Gastrocnemius medialis (tissue), 4 donors: Measurements from ENCODE around the gene ZNRF4. TPM values are rescaled to one million over a fixed set of nuclear protein-coding genes. Genes with fewer than 3 reads are reported as not detected.

ENCODE experiments used
- ATAC-seq, 2 donors: fragments of 150-250 bp; one replicate each; pipeline ENCODE4 v1.9.1; 2016
- DNase-seq, 2 donors: peaks; one replicate each; pipeline ENCODE4 v3.0.0-alpha.2; 2019
- H3K27ac ChIP-seq, 4 donors: fragments of 200-600 bp; sonication (generic); 1 replicate in 1 of 4; 2 replicates in 3 of 4; pipeline ENCODE4 v1.5.1; 2016 to 2018; ENCODE audit warnings: mild to moderate bottlenecking in 2 of 4, moderate library complexity in 1 of 4
- H3K27me3 ChIP-seq, 3 donors: fragments of 200-600 bp; sonication (generic) in 2 of 3; 1 replicate in 1 of 3; 2 replicates in 2 of 3; pipeline versions ENCODE4 v1.5.1 to v1.6.0; 2016 to 2019; ENCODE audit warnings: mild to moderate bottlenecking in 1 of 3, moderate library complexity in 1 of 3
- H3K36me3 ChIP-seq, 2 donors: fragments of 200-600 bp; sonication (generic) in 1 of 2; one replicate each; pipeline ENCODE4 v1.5.1; 2017 to 2018
- H3K4me1 ChIP-seq, 2 donors: fragments of 200-600 bp; sonication (generic) in 1 of 2; one replicate each; pipeline ENCODE4 v1.5.1; 2016 to 2017; ENCODE audit warnings: mild to moderate bottlenecking in 2 of 2
- H3K4me3 ChIP-seq, 4 donors: fragments of 200-600 bp; sonication (generic) in 3 of 4; 1 replicate in 1 of 4; 2 replicates in 3 of 4; pipeline ENCODE4 v1.5.1; 2016 to 2019; ENCODE audit warnings: mild to moderate bottlenecking in 2 of 4
- H3K9me3 ChIP-seq, 3 donors: fragments of 200-600 bp; sonication (generic) in 2 of 3; 1 replicate in 1 of 3; 2 replicates in 2 of 3; pipeline ENCODE4 v1.5.1; 2016 to 2019
- CTCF ChIP-seq, 5 experiments: fragments of 450-650 bp in 3 of 5; fragments of 200-600 bp in 2 of 5; sonication (generic) in 2 of 5; IDR thresholded peaks in 4 of 5; conservative IDR thresholded peaks in 1 of 5; 1 replicate in 4 of 5; 2 replicates in 1 of 5; pipeline ENCODE4 v1.5.1; 2016 to 2019; ENCODE audit warnings: antibody characterized with exemption in 5 of 5, mild to moderate bottlenecking in 3 of 5, moderate library complexity in 3 of 5
- POLR2A ChIP-seq, 2 donors: fragments of 450-650 bp; IDR thresholded peaks; one replicate each; pipeline ENCODE4 v1.6.1; 2017; ENCODE audit warnings: antibody characterized with exemption in 2 of 2, mild to moderate bottlenecking in 2 of 2, moderate library complexity in 2 of 2
- in situ Hi-C, 4 donors: fragments of 200-750 bp; cut with MboI; loops; one replicate each; pipeline versions ENCODE4 v1.15.0 to v1.8.0; 2017; ENCODE audit warnings: low sequenced_read_pairs in 4 of 4
- intact Hi-C: fragments of 100-400 bp; cut with DNase I; formaldehyde crosslinking; loops from one replicate; pipeline ENCODE4 v1.15.1; 2023; ENCODE audit warnings: low total_unique reads
- total RNA-seq, 4 donors: library from RNA; depleted of rRNA; stranded (reverse); fragments of >200 nt; gene quantifications; one replicate each; pipeline versions ENCODE4 v1.1.0 to v1.2.3, GENCODE V29; 2016

The ZNRF4 gene
- total RNA-seq, 4 donors from 2014 or later: not detected

DNA sequence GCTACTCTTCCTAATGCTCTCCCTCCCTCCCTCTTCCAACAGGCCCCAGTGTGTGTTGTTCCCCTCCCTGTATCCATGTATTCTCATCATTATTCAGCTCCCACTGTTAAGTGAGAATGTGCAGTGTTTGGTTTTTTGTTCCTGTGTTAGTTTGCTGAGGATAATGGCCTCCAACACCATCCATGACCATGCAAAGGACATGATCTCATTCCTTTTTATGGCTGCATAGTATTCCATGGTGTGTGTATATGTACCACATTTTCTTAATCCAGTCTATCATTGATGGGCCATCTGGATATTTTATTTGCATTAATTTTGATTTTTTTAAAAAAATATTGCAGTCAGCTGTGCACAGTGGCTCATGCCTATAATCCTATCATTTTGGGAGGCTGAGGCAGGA, 15.8 kb upstream of the ZNRF4 start:
- intact Hi-C loops: no loop called here
- Histone ChIP-seq H3K27me3 (peaks cover 9 to 27% (median 18%) of the 10 kb centered on the region in 3 donors), H3K9me3 (no peaks in the 10 kb centered on the region), H3K4me3 (no peak overlapping the region), H3K36me3 (no peaks in the 10 kb centered on the region), H3K4me1 (no peaks in the 10 kb centered on the region), H3K27ac (no peak overlapping the region)
- ATAC-seq: no peak
- in situ Hi-C loops: no loop called here
- DNase-seq: no peak
- no peak for TF ChIP-seq CTCF (IDR thresholded peaks at IDR 0.05 in 4 of 5, conservative IDR thresholded peaks at IDR 0.05 in 1 of 5)
- TF ChIP-seq POLR2A (IDR thresholded peaks at IDR 0.05): no peak

DNA sequence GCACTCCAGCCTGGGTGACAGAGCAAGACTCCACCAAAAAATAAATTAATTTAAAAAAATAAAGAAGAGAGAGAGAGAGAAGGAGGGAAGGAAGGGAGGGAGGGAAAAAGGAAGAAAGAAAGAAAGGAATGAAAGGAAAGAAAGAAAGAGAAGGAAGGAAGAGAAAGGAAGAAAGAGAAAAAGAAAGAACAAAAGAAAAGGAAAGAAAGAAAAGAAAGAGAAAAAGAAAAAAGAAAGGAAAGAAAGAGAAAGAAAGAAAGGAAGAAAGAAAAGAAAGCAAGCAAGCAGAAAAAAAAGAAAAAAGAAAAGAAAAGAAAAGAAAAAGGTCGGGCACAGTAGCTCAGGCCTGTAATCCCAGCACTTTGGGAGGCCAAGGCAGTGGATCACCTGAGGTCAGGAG, 14.9 kb upstream of the ZNRF4 start:
- in situ Hi-C loops: no loop called here
- DNase-seq (no peak), ATAC-seq (no peak)
- Histone ChIP-seq H3K4me3 (no peak overlapping the region), H3K9me3 (no peaks in the 10 kb centered on the region), H3K27me3 (peaks cover 9 to 31% (median 13%) of the 10 kb centered on the region in 3 donors), H3K36me3 (no peaks in the 10 kb centered on the region), H3K27ac (no peak overlapping the region), H3K4me1 (no peaks in the 10 kb centered on the region)
- no peak for TF ChIP-seq POLR2A (IDR thresholded peaks at IDR 0.05)
- no peak for TF ChIP-seq CTCF (IDR thresholded peaks at IDR 0.05 in 4 of 5, conservative IDR thresholded peaks at IDR 0.05 in 1 of 5)
- intact Hi-C loops: no loop called here

- intact Hi-C loops (no loop called here), in situ Hi-C loops (no loop called here)
- H3K36me3 ChIP-seq: no peaks in the 10 kb centered on the region
- peaks cover 0 to 15% (median 3%) of the 10 kb centered on the region in 3 donors for H3K27me3 ChIP-seq
- ATAC-seq (no peak), DNase-seq (no peak)
- H3K4me1 ChIP-seq: no peaks in the 10 kb centered on the region
- H3K4me3 ChIP-seq: no peak overlapping the region
- no peak overlapping the region for H3K27ac ChIP-seq
- TF ChIP-seq POLR2A (IDR thresholded peaks at IDR 0.05) (no peak), CTCF (IDR thresholded peaks at IDR 0.05 in 4 of 5, conservative IDR thresholded peaks at IDR 0.05 in 1 of 5) (no peak)
- H3K9me3 ChIP-seq: no peaks in the 10 kb centered on the region
Measured at GRCh38 chr19:5443723-5444122, 11.5 kb upstream of the ZNRF4 start.

DNA sequence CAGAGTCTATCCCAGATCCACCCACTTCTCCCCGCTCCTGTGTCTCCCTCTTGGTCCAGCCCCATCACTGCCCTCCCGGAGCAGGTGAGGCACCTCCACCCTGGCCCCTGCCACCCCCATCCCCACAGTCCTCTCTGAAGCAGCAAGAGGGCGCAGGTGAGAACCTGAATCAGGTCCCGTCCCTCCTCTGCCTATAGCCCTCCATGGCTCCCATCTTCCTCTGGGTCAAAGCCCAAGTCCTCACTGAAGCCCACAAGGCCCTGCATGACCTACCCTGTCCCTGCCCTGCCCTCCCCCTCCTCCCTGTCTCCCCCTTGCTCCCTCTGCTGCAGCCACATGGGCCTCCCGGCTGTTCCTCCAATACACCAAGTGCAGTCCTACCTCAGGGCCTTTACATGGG, 10.8 kb upstream of the ZNRF4 start:
- DNase-seq: no peak
- H3K4me1 ChIP-seq: no peaks in the 10 kb centered on the region
- H3K4me3 ChIP-seq: no peak overlapping the region
- in situ Hi-C loops (no loop called here), intact Hi-C loops (no loop called here)
- ATAC-seq: no peak
- TF ChIP-seq CTCF (IDR thresholded peaks at IDR 0.05 in 4 of 5, conservative IDR thresholded peaks at IDR 0.05 in 1 of 5): no peak
- TF ChIP-seq POLR2A (IDR thresholded peaks at IDR 0.05): no peak
- no peaks in the 10 kb centered on the region for H3K36me3 ChIP-seq
- H3K9me3 ChIP-seq: no peaks in the 10 kb centered on the region
- no peak overlapping the region for H3K27ac ChIP-seq
- peaks cover 0 to 17% (median 9%) of the 10 kb centered on the region in 3 donors for H3K27me3 ChIP-seq

DNA sequence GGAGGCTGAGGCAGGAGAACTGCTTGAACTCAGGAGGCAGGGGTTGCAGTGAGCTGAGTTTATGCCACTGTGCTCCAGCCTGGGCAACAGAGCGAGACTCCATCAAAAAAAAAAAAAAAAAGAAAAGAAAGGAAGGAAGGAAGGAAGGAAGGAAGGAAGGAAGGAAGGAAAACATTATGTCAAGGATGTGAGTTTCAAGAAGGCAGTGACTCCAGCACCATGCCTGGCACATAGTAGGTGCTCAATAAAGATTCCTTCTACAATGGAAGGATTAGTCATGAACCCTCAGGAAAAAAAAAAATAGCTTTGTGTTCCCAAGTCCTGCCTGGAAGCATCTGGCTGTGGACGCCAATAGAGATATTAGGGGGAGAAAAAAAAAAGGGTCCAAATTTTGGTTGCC, 10.1 kb upstream of the ZNRF4 start:
- intact Hi-C loops (no loop called here), in situ Hi-C loops (no loop called here)
- no peak for TF ChIP-seq POLR2A (IDR thresholded peaks at IDR 0.05)
- no peak for TF ChIP-seq CTCF (IDR thresholded peaks at IDR 0.05 in 4 of 5, conservative IDR thresholded peaks at IDR 0.05 in 1 of 5)
- Histone ChIP-seq H3K36me3 (no peaks in the 10 kb centered on the region), H3K4me3 (no peak overlapping the region), H3K27me3 (peaks cover 0 to 19% (median 15%) of the 10 kb centered on the region in 3 donors), H3K9me3 (no peaks in the 10 kb centered on the region), H3K4me1 (no peaks in the 10 kb centered on the region), H3K27ac (no peak overlapping the region)
- ATAC-seq (no peak), DNase-seq (no peak)
